ENCODE data around the gene CHRDL1. TPM values are rescaled to one million over a fixed set of nuclear protein-coding genes. Genes with fewer than 3 reads are reported as not detected.

Gene CHRDL1
- total RNA-seq, 1 experiment from 2014 or later, result 11.1 TPM

DNA sequence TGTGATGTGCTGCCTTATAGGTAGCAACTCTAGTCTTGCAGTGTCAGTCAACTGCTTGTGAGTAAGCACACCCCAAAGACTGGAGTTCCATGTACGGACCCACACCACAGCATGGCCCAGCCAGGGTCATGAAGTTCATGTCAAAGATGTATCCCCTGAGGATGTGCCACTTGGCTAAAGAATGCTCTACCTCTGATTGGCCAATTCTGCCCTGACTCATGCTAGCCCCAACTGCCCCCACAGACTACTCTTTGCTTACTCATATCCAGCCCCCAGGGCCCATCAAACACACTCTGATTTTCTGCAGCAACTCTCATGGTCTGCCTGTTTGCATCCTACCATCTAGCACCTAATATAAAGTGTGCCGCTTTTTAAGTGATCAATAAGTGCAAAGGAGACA is 62.5 kb downstream of the CHRDL1 start (continued):
- TF ChIP-seq ZNF423 (CRISPR knock-in tag; IDR thresholded peaks at IDR 0.05), result no peak
- TF ChIP-seq, protein P1, sequence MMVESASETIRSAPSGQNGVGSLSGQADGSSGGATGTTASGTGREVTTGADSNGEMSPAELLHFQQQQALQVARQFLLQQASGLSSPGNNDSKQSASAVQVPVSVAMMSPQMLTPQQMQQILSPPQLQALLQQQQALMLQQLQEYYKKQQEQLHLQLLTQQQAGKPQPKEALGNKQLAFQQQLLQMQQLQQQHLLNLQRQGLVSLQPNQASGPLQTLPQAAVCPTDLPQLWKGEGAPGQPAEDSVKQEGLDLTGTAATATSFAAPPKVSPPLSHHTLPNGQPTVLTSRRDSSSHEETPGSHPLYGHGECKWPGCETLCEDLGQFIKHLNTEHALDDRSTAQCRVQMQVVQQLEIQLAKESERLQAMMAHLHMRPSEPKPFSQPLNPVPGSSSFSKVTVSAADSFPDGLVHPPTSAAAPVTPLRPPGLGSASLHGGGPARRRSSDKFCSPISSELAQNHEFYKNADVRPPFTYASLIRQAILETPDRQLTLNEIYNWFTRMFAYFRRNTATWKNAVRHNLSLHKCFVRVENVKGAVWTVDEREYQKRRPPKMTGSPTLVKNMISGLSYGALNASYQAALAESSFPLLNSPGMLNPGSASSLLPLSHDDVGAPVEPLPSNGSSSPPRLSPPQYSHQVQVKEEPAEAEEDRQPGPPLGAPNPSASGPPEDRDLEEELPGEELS (CRISPR knock-in tag; IDR thresholded peaks at IDR 0.05), result no peak

DNA sequence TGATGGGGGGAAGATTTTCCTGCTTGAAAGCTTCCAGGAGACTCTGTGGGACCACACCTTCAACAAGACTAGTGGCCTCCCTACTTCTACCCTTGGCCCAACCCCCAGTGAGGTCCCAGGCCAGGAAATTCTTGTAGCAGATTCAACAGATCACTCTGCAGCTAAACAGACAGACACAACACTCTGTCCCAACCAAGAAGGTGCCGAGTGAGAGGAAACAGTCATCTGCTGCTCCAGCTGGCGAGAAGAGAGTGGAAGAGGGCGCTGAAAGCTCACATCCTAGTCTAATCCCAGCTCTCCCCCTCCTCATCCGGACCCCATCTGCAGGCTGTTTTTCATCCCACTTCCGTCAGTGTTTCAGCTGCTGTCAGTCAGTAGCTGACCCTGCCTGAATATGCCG is 63.4 kb downstream of the CHRDL1 start:
- no peaks in the 10 kb centered on the region for H3K9me3 Mint-ChIP-seq
- H3K36me3 Mint-ChIP-seq, result no peaks in the 10 kb centered on the region
- H3K4me1 Mint-ChIP-seq, result peaks cover 19% of the 10 kb centered on the region
- no peak overlapping the region for H3K4me3 Mint-ChIP-seq
- H3K27ac Mint-ChIP-seq, result no peak overlapping the region
- CTCF ChIA-PET, result interaction anchor here (1.3 kb wide), 1 partner anchor 104 kb away, joined by 3 read pairs; no protein-coding TSS in a partner anchor
- no peak for DNase-seq (ENCODE audit: low spot score)
- H3K27me3 Mint-ChIP-seq (ENCODE audit: low read depth), result no peaks in the 10 kb centered on the region
- ATAC-seq, result peak; percentile 36; the same call in 1 of the 2 replicates
- POLR2A ChIA-PET, result interaction anchor here (0.6 kb wide), 1 partner anchor 138 kb away, joined by 3 read pairs; no protein-coding TSS in a partner anchor
- TF ChIP-seq, protein P2, sequence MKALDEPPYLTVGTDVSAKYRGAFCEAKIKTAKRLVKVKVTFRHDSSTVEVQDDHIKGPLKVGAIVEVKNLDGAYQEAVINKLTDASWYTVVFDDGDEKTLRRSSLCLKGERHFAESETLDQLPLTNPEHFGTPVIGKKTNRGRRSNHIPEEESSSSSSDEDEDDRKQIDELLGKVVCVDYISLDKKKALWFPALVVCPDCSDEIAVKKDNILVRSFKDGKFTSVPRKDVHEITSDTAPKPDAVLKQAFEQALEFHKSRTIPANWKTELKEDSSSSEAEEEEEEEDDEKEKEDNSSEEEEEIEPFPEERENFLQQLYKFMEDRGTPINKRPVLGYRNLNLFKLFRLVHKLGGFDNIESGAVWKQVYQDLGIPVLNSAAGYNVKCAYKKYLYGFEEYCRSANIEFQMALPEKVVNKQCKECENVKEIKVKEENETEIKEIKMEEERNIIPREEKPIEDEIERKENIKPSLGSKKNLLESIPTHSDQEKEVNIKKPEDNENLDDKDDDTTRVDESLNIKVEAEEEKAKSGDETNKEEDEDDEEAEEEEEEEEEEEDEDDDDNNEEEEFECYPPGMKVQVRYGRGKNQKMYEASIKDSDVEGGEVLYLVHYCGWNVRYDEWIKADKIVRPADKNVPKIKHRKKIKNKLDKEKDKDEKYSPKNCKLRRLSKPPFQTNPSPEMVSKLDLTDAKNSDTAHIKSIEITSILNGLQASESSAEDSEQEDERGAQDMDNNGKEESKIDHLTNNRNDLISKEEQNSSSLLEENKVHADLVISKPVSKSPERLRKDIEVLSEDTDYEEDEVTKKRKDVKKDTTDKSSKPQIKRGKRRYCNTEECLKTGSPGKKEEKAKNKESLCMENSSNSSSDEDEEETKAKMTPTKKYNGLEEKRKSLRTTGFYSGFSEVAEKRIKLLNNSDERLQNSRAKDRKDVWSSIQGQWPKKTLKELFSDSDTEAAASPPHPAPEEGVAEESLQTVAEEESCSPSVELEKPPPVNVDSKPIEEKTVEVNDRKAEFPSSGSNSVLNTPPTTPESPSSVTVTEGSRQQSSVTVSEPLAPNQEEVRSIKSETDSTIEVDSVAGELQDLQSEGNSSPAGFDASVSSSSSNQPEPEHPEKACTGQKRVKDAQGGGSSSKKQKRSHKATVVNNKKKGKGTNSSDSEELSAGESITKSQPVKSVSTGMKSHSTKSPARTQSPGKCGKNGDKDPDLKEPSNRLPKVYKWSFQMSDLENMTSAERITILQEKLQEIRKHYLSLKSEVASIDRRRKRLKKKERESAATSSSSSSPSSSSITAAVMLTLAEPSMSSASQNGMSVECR (CRISPR knock-in tag; IDR thresholded peaks at IDR 0.05; ENCODE audit: borderline replicate concordance), result no peak
- TF ChIP-seq, protein P3, sequence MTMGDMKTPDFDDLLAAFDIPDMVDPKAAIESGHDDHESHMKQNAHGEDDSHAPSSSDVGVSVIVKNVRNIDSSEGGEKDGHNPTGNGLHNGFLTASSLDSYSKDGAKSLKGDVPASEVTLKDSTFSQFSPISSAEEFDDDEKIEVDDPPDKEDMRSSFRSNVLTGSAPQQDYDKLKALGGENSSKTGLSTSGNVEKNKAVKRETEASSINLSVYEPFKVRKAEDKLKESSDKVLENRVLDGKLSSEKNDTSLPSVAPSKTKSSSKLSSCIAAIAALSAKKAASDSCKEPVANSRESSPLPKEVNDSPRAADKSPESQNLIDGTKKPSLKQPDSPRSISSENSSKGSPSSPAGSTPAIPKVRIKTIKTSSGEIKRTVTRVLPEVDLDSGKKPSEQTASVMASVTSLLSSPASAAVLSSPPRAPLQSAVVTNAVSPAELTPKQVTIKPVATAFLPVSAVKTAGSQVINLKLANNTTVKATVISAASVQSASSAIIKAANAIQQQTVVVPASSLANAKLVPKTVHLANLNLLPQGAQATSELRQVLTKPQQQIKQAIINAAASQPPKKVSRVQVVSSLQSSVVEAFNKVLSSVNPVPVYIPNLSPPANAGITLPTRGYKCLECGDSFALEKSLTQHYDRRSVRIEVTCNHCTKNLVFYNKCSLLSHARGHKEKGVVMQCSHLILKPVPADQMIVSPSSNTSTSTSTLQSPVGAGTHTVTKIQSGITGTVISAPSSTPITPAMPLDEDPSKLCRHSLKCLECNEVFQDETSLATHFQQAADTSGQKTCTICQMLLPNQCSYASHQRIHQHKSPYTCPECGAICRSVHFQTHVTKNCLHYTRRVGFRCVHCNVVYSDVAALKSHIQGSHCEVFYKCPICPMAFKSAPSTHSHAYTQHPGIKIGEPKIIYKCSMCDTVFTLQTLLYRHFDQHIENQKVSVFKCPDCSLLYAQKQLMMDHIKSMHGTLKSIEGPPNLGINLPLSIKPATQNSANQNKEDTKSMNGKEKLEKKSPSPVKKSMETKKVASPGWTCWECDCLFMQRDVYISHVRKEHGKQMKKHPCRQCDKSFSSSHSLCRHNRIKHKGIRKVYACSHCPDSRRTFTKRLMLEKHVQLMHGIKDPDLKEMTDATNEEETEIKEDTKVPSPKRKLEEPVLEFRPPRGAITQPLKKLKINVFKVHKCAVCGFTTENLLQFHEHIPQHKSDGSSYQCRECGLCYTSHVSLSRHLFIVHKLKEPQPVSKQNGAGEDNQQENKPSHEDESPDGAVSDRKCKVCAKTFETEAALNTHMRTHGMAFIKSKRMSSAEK (CRISPR knock-in tag; IDR thresholded peaks at IDR 0.05; ENCODE audit: borderline replicate concordance), result no peak
- TF ChIP-seq MAX (CRISPR knock-in tag; IDR thresholded peaks at IDR 0.05), result no peak
- TF ChIP-seq, protein P4, sequence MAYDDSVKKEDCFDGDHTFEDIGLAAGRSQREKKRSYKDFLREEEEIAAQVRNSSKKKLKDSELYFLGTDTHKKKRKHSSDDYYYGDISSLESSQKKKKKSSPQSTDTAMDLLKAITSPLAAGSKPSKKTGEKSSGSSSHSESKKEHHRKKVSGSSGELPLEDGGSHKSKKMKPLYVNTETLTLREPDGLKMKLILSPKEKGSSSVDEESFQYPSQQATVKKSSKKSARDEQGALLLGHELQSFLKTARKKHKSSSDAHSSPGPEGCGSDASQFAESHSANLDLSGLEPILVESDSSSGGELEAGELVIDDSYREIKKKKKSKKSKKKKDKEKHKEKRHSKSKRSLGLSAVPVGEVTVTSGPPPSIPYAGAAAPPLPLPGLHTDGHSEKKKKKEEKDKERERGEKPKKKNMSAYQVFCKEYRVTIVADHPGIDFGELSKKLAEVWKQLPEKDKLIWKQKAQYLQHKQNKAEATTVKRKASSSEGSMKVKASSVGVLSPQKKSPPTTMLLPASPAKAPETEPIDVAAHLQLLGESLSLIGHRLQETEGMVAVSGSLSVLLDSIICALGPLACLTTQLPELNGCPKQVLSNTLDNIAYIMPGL (CRISPR knock-in tag; IDR thresholded peaks at IDR 0.05), result no peak
- TF ChIP-seq, protein P5, sequence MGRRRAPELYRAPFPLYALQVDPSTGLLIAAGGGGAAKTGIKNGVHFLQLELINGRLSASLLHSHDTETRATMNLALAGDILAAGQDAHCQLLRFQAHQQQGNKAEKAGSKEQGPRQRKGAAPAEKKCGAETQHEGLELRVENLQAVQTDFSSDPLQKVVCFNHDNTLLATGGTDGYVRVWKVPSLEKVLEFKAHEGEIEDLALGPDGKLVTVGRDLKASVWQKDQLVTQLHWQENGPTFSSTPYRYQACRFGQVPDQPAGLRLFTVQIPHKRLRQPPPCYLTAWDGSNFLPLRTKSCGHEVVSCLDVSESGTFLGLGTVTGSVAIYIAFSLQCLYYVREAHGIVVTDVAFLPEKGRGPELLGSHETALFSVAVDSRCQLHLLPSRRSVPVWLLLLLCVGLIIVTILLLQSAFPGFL (CRISPR knock-in tag; IDR thresholded peaks at IDR 0.05; ENCODE audit: borderline replicate concordance), result no peak

DNA sequence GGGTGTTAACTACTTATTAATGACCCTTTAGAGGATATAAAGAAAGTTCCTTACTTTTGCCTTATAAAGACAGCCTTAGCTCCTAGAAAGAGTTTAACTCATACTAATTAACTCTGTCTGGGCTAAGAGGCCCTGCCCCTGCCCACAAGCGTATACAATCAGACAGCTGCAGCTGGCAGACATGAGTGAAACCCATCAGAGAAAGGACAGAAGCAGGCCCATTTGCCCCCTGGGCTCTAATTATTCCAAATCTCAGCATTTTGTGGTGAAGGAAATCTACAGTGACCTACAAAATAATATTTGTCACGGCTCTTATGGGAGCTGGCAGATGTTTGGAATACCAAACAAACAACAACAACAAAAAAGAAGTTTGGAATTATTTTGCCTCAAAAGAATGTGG is 71.8 kb downstream of the CHRDL1 start:
- DNase-seq (ENCODE audit: low spot score), result no peak
- Mint-ChIP-seq H3K4me1 (peaks cover 3% of the 10 kb centered on the region; the same call in 1 of the 2 replicates), H3K4me3 (no peak overlapping the region), H3K36me3 (no peaks in the 10 kb centered on the region), H3K9me3 (no peaks in the 10 kb centered on the region), H3K27ac (no peak overlapping the region), H3K27me3 (ENCODE audit: low read depth) (no peaks in the 10 kb centered on the region)
- CTCF ChIA-PET, result no interaction called here
- POLR2A ChIA-PET, result no interaction called here
- TF ChIP-seq GABPB1 (CRISPR knock-in tag; IDR thresholded peaks at IDR 0.05), result no peak
- TF ChIP-seq, protein P6, sequence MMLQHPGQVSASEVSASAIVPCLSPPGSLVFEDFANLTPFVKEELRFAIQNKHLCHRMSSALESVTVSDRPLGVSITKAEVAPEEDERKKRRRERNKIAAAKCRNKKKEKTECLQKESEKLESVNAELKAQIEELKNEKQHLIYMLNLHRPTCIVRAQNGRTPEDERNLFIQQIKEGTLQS (CRISPR knock-in tag; conservative IDR thresholded peaks at IDR 0.05), result no peak
- TF ChIP-seq GRHL2 (CRISPR knock-in tag; IDR thresholded peaks at IDR 0.05; ENCODE audit: insufficient replicate concordance, severe bottlenecking), result no peak
- no peak for TF ChIP-seq TEAD4 (CRISPR knock-in tag; IDR thresholded peaks at IDR 0.05)
- TF ChIP-seq, protein P3 (CRISPR knock-in tag; IDR thresholded peaks at IDR 0.05; ENCODE audit: borderline replicate concordance), result no peak
- ATAC-seq, result no peak

All from WTC11 (cell line).